Upper lobe of left lung (tissue), 6 donors: ENCODE measurements around the gene TSPAN12. TPM values are rescaled to one million over a fixed set of nuclear protein-coding genes. Genes with fewer than 3 reads are reported as not detected.

Experiments used
- ATAC-seq, 2 donors: fragments of 200-7000 bp; cut with Tn5 transposase; one replicate each; pipeline ENCODE4 v1.9.1; 2022; ENCODE audit warnings: mild to moderate bottlenecking in 2 of 2, moderate library complexity in 2 of 2; ENCODE audit not compliant: low FRiP score in 2 of 2
- DNase-seq, 2 donors: peaks; one replicate each; pipeline ENCODE4 v3.0.0-alpha.2; 2019 to 2020
- H3K27ac ChIP-seq, 4 donors: fragments of 200-600 bp; sonication (generic); one replicate each; pipeline ENCODE4 v1.5.1; 2016 to 2019
- H3K27me3 ChIP-seq, 4 donors: fragments of 200-600 bp; sonication (generic); one replicate each; pipeline ENCODE4 v1.5.1; 2017 to 2019
- H3K36me3 ChIP-seq, 4 donors: fragments of 200-600 bp; sonication (generic); one replicate each; pipeline ENCODE4 v1.5.1; 2016 to 2019
- H3K4me1 ChIP-seq, 4 donors: fragments of 200-600 bp; sonication (generic); one replicate each; pipeline ENCODE4 v1.5.1; 2018 to 2019
- H3K4me3 ChIP-seq, 4 donors: fragments of 200-600 bp; sonication (generic); one replicate each; pipeline ENCODE4 v1.5.1; 2017 to 2019; ENCODE audit warnings: mild to moderate bottlenecking in 2 of 4, moderate library complexity in 1 of 4
- H3K9me3 ChIP-seq, 4 donors: fragments of 200-600 bp; sonication (generic); one replicate each; pipeline ENCODE4 v1.5.1; 2018 to 2019
- CTCF ChIP-seq, 6 experiments: fragments of 450-650 bp in 4 of 6; fragments of 200-600 bp in 2 of 6; sonication (generic) in 2 of 6; IDR thresholded peaks; one replicate each; pipeline ENCODE4 v1.5.1; 2016 to 2019; ENCODE audit warnings: antibody characterized with exemption in 6 of 6
- EP300 ChIP-seq, 4 donors: sonication (generic); formaldehyde crosslinking; IDR thresholded peaks; one replicate each; pipeline ENCODE4 v1.5.1; 2017; ENCODE audit warnings: antibody characterized with exemption in 4 of 4, control low read depth in 2 of 4
- POLR2A ChIP-seq, 4 donors: fragments of 450-650 bp; IDR thresholded peaks; one replicate each; pipeline ENCODE4 v1.5.1; 2016 to 2017; ENCODE audit warnings: antibody characterized with exemption in 4 of 4, mild to moderate bottlenecking in 2 of 4
- POLR2AphosphoS5 ChIP-seq, 2 donors: sonication (generic); formaldehyde crosslinking; IDR thresholded peaks; one replicate each; pipeline ENCODE4 v1.5.1; 2017; ENCODE audit warnings: antibody characterized with exemption in 2 of 2
- WGBS, 2 donors: methylation state at CpG; one replicate each; pipeline ENCODE4 v1.1.5; 2017 to 2018; 5-methylcytosine and 5-hydroxymethylcytosine counted together
- total RNA-seq, 6 donors: library from RNA; depleted of rRNA in 4 of 6; stranded (reverse); fragments of >200 nt in 4 of 6; gene quantifications; one replicate each; pipeline versions ENCODE4 v1.1.0 to v1.2.1, GENCODE V29; 2016 to 2021
- donor health status: DM: no; HTN: no; CAD: no; lungs with moderate emphysema.
- donor health status: DM: no; HTN: yes; CAD: no; lungs with severe emphysema.

The TSPAN12 gene
- total RNA-seq, 6 donors from 2014 or later, result 22.0 to 56.3 (median 40.0) TPM

GRCh38 chr7:120828528-120828927 is 29.4 kb downstream of the TSPAN12 start:
- no peak for TF ChIP-seq POLR2A (IDR thresholded peaks at IDR 0.05)
- TF ChIP-seq EP300 (IDR thresholded peaks at IDR 0.05), result no peak
- TF ChIP-seq POLR2AphosphoS5 (IDR thresholded peaks at IDR 0.05), result no peak
- TF ChIP-seq CTCF (IDR thresholded peaks at IDR 0.05), result no peak
- WGBS, 2 donors, result 74 to 76% methylated on average over 2 of the region's 2 CpGs

GRCh38 chr7:120827371-120828118 is 30.4 kb downstream of the TSPAN12 start:
- WGBS, 2 donors, result 67 to 70% methylated on average over 8 of the region's 8 CpGs
- DNase-seq (no peak), ATAC-seq (no peak)
- Histone ChIP-seq H3K4me1 (peaks cover 3 to 18% (median 10%) of the 10 kb centered on the region in 4 donors), H3K27me3 (no peaks in the 10 kb centered on the region), H3K4me3 (no peak overlapping the region), H3K27ac (no peak overlapping the region), H3K9me3 (no peaks in the 10 kb centered on the region), H3K36me3 (no peaks in the 10 kb centered on the region)
- TF ChIP-seq CTCF (IDR thresholded peaks at IDR 0.05) (no peak), POLR2AphosphoS5 (IDR thresholded peaks at IDR 0.05) (no peak), EP300 (IDR thresholded peaks at IDR 0.05) (no peak), POLR2A (IDR thresholded peaks at IDR 0.05) (no peak)

More at GRCh38 chr7:120828528-120828927, 29.4 kb downstream of the TSPAN12 start:
- no peaks in the 10 kb centered on the region for H3K36me3 ChIP-seq
- no peaks in the 10 kb centered on the region for H3K27me3 ChIP-seq
- H3K9me3 ChIP-seq, result no peaks in the 10 kb centered on the region
- H3K27ac ChIP-seq, result no peak overlapping the region
- H3K4me1 ChIP-seq, result peaks cover 5 to 18% (median 14%) of the 10 kb centered on the region in 4 donors
- DNase-seq (no peak), ATAC-seq (no peak)
- no peak overlapping the region for H3K4me3 ChIP-seq

- no peak for DNase-seq
- Histone ChIP-seq H3K4me3 (no peak overlapping the region), H3K9me3 (no peaks in the 10 kb centered on the region), H3K27ac (no peak overlapping the region), H3K27me3 (no peaks in the 10 kb centered on the region), H3K36me3 (no peaks in the 10 kb centered on the region), H3K4me1 (peaks cover 0 to 19% (median 8%) of the 10 kb centered on the region in 4 donors)
- no peak for ATAC-seq
- WGBS, 2 donors, result 42 to 47% methylated on average over 2 of the region's 2 CpGs
- no peak for TF ChIP-seq POLR2A (IDR thresholded peaks at IDR 0.05)
Observed at GRCh38 chr7:120825576-120825975, 32.4 kb downstream of the TSPAN12 start.

GRCh38 chr7:120825152-120825551 is 32.8 kb downstream of the TSPAN12 start:
- Histone ChIP-seq H3K9me3 (no peaks in the 10 kb centered on the region), H3K4me3 (no peak overlapping the region), H3K27me3 (no peaks in the 10 kb centered on the region), H3K27ac (no peak overlapping the region), H3K4me1 (peaks cover 0 to 19% (median 8%) of the 10 kb centered on the region in 4 donors), H3K36me3 (no peaks in the 10 kb centered on the region)
- 34 to 49% methylated on average over 1 of the region's 1 CpG for WGBS, 2 donors
- ATAC-seq, result no peak
- TF ChIP-seq POLR2AphosphoS5 (IDR thresholded peaks at IDR 0.05) (no peak), CTCF (IDR thresholded peaks at IDR 0.05) (no peak), POLR2A (IDR thresholded peaks at IDR 0.05) (no peak), EP300 (IDR thresholded peaks at IDR 0.05) (no peak)
- no peak for DNase-seq

GRCh38 chr7:120819861-120820260 is 38.1 kb downstream of the TSPAN12 start:
- H3K36me3 ChIP-seq, result peaks cover 0 to 6% (median 2%) of the 10 kb centered on the region in 4 donors
- TF ChIP-seq EP300 (IDR thresholded peaks at IDR 0.05) (no peak), CTCF (IDR thresholded peaks at IDR 0.05) (no peak), POLR2AphosphoS5 (IDR thresholded peaks at IDR 0.05) (no peak), POLR2A (IDR thresholded peaks at IDR 0.05) (no peak)
- H3K9me3 ChIP-seq, result no peaks in the 10 kb centered on the region
- H3K4me1 ChIP-seq, result peaks cover 0 to 12% (median 2%) of the 10 kb centered on the region in 4 donors
- H3K27me3 ChIP-seq, result no peaks in the 10 kb centered on the region
- no peak overlapping the region for H3K4me3 ChIP-seq
- ATAC-seq (no peak), DNase-seq (no peak)
- no peak overlapping the region for H3K27ac ChIP-seq
